ENCODE results near the gene DNAJB14. TPM values are rescaled to one million over a fixed set of nuclear protein-coding genes. Genes with fewer than 3 reads are reported as not detected.

The DNAJB14 gene
- total and polyA plus RNA-seq, 2 of the 13 experiments (the other 11 are each of a cell fraction or from before 2014, with no cell fraction given) = 9.1 to 38.1 TPM

- TF ChIP-seq PRDM10 (CRISPR knock-in tag; IDR thresholded peaks at IDR 0.05; ENCODE audit: low read depth) (peak; percentile 25; the same call in 1 of the 2 replicates), PLSCR1 (CRISPR knock-in tag; IDR thresholded peaks at IDR 0.05; ENCODE audit: borderline replicate concordance) (no peak), ZMAT5 (CRISPR knock-in tag; IDR thresholded peaks at IDR 0.05; ENCODE audit: borderline replicate concordance, low read depth) (no peak), NAIF1 (CRISPR knock-in tag; IDR thresholded peaks at IDR 0.05; ENCODE audit: borderline replicate concordance) (0 out of 2 replicates have a peak, but pooled peaks have one; percentile 35), ZNF891 (CRISPR knock-in tag; IDR thresholded peaks at IDR 0.05) (0 out of 2 replicates have a peak, but pooled peaks have one; percentile 17), TAF1 (CRISPR knock-in tag; IDR thresholded peaks at IDR 0.05) (peak; percentile 54; the same call in 1 of the 2 replicates), PPARG (CRISPR knock-in tag; conservative IDR thresholded peaks at IDR 0.05) (peak; percentile 20; the same call in 1 of the 2 replicates), ZBTB26 (CRISPR knock-in tag; IDR thresholded peaks at IDR 0.05; ENCODE audit: borderline replicate concordance) (peak; percentile 28; the same call in 1 of the 2 replicates), IRX3 (CRISPR knock-in tag; IDR thresholded peaks at IDR 0.05; ENCODE audit: borderline replicate concordance, low read depth) (peak; percentile 43; the same call in 1 of the 2 replicates), ZBTB7A (CRISPR knock-in tag; IDR thresholded peaks at IDR 0.05) (no peak), ZNF792 (CRISPR knock-in tag; IDR thresholded peaks at IDR 0.05) (peak; percentile 61; the same call in 1 of the 2 replicates), ZSCAN25 (CRISPR knock-in tag; IDR thresholded peaks at IDR 0.05) (peak; percentile 57; the same call in 1 of the 2 replicates), HMGXB4 (CRISPR knock-in tag; IDR thresholded peaks at IDR 0.05; ENCODE audit: borderline replicate concordance in 1 of 2, low read depth in 1 of 2) (peak; percentile 42 to 56; a peak in 2 of 4 replicates), NFE2L1 (CRISPR knock-in tag; IDR thresholded peaks at IDR 0.05; ENCODE audit: borderline replicate concordance) (no peak), NFKB2 (CRISPR knock-in tag; IDR thresholded peaks at IDR 0.05; ENCODE audit: borderline replicate concordance) (no peak), ZNF597 (CRISPR knock-in tag; IDR thresholded peaks at IDR 0.05) (no peak), ZNF253 (CRISPR knock-in tag; IDR thresholded peaks at IDR 0.05; ENCODE audit: borderline replicate concordance) (peak; percentile 71; the same call in 1 of the 2 replicates)
These were observed at the start of gene DNAJB14 (continued) for GRCh38 chr4:99946356-99947189.

All from HepG2 (cell line).